NB4 (cell line): Measurements from ENCODE around the gene REPS1.

Experiments used
- MYC ChIP-seq: IDR thresholded peaks from 2 replicates; pipeline ENCODE4 v1.6.1; 2011; ENCODE audit warnings: low read depth, low read length
- POLR2A ChIP-seq: IDR thresholded peaks from 2 replicates; pipeline ENCODE4 v1.6.1; 2011; ENCODE audit warnings: mild to moderate bottlenecking; ENCODE audit not compliant: insufficient read length; ENCODE audit errors: extremely low read depth
- TF ChIP-seq, protein P1 (sequence below): IDR thresholded peaks from 2 replicates; pipeline ENCODE4 v1.6.1; 2011; ENCODE audit warnings: low read depth, low read length
- TF ChIP-seq, protein P2 (sequence below): IDR thresholded peaks from one replicate; pipeline ENCODE4 v1.5.1; 2012; ENCODE audit warnings: low read depth, low read length

DNA sequence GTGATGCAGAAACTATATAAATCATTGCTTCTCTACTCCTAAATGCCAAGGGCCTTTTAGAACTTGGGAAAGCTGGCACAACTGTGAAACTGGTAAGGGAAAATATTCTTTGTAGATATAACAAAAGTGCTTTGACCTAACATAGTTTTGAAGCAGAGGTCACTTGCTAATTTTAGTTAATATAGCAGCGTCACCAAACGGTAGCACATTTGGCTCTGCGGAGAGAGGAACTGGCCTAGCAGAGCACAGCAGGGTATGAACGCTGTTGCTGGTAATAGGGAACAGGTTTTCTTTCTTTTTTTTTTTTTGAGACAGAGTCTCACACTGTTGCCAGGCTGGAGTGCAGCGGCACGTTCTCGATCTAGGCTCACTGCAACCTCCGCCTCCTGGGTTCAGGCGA, 124.7 kb downstream of the REPS1 start:
- TF ChIP-seq, protein P1, sequence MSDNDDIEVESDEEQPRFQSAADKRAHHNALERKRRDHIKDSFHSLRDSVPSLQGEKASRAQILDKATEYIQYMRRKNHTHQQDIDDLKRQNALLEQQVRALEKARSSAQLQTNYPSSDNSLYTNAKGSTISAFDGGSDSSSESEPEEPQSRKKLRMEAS = no peak
- TF ChIP-seq, protein P2, sequence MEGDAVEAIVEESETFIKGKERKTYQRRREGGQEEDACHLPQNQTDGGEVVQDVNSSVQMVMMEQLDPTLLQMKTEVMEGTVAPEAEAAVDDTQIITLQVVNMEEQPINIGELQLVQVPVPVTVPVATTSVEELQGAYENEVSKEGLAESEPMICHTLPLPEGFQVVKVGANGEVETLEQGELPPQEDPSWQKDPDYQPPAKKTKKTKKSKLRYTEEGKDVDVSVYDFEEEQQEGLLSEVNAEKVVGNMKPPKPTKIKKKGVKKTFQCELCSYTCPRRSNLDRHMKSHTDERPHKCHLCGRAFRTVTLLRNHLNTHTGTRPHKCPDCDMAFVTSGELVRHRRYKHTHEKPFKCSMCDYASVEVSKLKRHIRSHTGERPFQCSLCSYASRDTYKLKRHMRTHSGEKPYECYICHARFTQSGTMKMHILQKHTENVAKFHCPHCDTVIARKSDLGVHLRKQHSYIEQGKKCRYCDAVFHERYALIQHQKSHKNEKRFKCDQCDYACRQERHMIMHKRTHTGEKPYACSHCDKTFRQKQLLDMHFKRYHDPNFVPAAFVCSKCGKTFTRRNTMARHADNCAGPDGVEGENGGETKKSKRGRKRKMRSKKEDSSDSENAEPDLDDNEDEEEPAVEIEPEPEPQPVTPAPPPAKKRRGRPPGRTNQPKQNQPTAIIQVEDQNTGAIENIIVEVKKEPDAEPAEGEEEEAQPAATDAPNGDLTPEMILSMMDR = no peak
- TF ChIP-seq POLR2A (no peak), MYC (no peak)
